C4-2B (cell line): ENCODE data around the gene FRMD5.

Source experiments
- CTCF ChIP-seq: fragments of 450-650 bp; conservative IDR thresholded peaks from 2 replicates; pipeline ENCODE4 v1.5.1; 2017; ENCODE audit warnings: mild to moderate bottlenecking
- ZFX ChIP-seq: fragments of 450-650 bp; IDR thresholded peaks from 2 replicates; pipeline ENCODE4 v1.6.1; 2017

GRCh38 chr15:44087578-44088465, 107.2 kb downstream of the FRMD5 start:
- TF ChIP-seq CTCF = no peak
- no peak for TF ChIP-seq ZFX
